Activated T-helper 17 cell treated with anti-CD3 and anti-CD28 coated beads, Interleukin-2, amount 50 U/mL, for 72 hours (primary cell): ENCODE results near the gene GYPE. TPM values are rescaled to one million over a fixed set of nuclear protein-coding genes. Genes with fewer than 3 reads are reported as not detected.
"Not testable (repeated sequence)": the region's sequence is repeated elsewhere in the genome, so short reads cannot be mapped to it uniquely, and the experiment has no call there.

Experiments
- ATAC-seq: fragments of 150-1000 bp; cut with Tn5 transposase; replicated peaks from 2 replicates; pipeline ENCODE4 v1.10.0; 2021; ENCODE audit warnings: mild to moderate bottlenecking, moderate library complexity
- H3K27ac Mint-ChIP-seq: one replicate; pipeline ENCODE4 v1.8.0; 2022; ENCODE audit warnings: mixed read lengths
- H3K27me3 Mint-ChIP-seq: one replicate; pipeline ENCODE4 v1.8.0; 2022; ENCODE audit warnings: mixed read lengths
- H3K36me3 Mint-ChIP-seq: one replicate; pipeline ENCODE4 v1.8.0; 2022; ENCODE audit warnings: low read depth, mild to moderate bottlenecking, mixed read lengths
- H3K4me1 Mint-ChIP-seq: one replicate; pipeline ENCODE4 v1.8.0; 2022; ENCODE audit warnings: mixed read lengths
- H3K4me3 Mint-ChIP-seq: one replicate; pipeline ENCODE4 v1.8.0; 2022; ENCODE audit warnings: mild to moderate bottlenecking, mixed read lengths
- H3K9me3 Mint-ChIP-seq: one replicate; pipeline ENCODE4 v1.8.0; 2022; ENCODE audit warnings: mixed read lengths
- total RNA-seq, 2 donors: library from RNA; stranded (reverse); gene quantifications; one replicate each; pipeline ENCODE4 v1.2.3, GENCODE V29; 2022

GYPE gene
- total RNA-seq, 2 donors from 2014 or later: not detected

DNA sequence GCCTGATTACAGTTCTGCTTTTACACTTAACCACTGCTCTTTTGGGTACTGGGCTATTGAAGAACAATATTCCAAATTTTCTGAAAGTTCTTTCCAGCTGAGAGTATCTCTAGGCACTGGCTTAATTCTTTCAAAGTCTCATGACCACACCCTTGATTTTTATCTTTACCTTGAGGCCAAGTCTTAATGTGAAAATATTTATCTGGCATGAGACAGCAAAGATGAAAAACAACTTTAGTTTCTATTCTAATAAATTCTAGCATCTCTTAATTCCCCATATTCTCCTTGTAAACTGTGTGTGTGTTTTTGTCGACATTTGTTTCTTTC is 61.9 kb downstream of the GYPE start:
- H3K4me3 Mint-ChIP-seq, H3K4me1 Mint-ChIP-seq, H3K9me3 Mint-ChIP-seq, H3K27me3 Mint-ChIP-seq, ATAC-seq, H3K36me3 Mint-ChIP-seq, H3K27ac Mint-ChIP-seq: not testable (repeated sequence)

GRCh38 chr4:143842624-143843505 is 62.5 kb downstream of the GYPE start:
- not testable (repeated sequence) for H3K27ac Mint-ChIP-seq, H3K4me1 Mint-ChIP-seq, H3K27me3 Mint-ChIP-seq, H3K36me3 Mint-ChIP-seq, H3K9me3 Mint-ChIP-seq, ATAC-seq, H3K4me3 Mint-ChIP-seq

DNA sequence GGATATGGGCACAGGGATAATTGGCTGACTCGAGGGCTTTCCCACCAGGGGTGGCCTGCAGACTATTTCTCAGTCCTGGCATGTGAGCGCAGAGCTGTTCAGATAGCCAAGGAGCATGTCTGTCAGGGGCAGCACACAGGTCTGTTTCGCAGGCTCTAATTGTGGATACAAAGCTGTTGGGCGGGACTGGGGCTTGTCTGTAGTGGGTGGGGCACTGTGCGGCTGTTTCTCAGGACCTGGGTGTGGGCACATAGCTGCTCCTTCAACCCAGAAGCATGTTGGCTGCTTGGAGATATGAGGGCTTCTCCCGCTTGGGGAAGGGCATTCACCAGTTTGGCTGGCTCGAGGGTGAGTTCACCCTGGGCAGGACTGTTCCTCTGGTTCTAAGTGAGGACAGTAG is 65.9 kb downstream of the GYPE start:
- ATAC-seq, H3K27ac Mint-ChIP-seq, H3K9me3 Mint-ChIP-seq, H3K4me1 Mint-ChIP-seq, H3K36me3 Mint-ChIP-seq, H3K4me3 Mint-ChIP-seq, H3K27me3 Mint-ChIP-seq: not testable (repeated sequence)

DNA sequence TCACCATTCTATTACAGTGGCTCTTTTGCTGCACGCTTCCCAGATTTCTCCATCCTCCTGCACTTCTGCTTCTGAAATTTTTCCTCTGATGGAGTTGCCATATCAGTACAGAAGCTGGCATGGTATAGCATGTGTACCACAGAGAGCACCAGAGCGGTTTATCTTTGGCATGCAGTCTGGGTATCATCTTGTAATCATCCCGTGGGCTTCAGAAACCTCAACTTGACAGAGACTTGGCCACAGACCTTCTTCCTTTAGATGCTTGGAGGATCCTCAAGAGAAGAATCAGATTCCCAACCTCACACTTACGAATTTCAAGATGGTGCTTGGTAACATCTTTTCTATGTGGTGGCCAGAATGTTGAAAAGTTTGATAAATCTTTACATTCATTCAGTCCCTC is 71.2 kb downstream of the GYPE start:
- not testable (repeated sequence) for H3K9me3 Mint-ChIP-seq, H3K4me1 Mint-ChIP-seq, ATAC-seq, H3K4me3 Mint-ChIP-seq, H3K27me3 Mint-ChIP-seq, H3K27ac Mint-ChIP-seq, H3K36me3 Mint-ChIP-seq

DNA sequence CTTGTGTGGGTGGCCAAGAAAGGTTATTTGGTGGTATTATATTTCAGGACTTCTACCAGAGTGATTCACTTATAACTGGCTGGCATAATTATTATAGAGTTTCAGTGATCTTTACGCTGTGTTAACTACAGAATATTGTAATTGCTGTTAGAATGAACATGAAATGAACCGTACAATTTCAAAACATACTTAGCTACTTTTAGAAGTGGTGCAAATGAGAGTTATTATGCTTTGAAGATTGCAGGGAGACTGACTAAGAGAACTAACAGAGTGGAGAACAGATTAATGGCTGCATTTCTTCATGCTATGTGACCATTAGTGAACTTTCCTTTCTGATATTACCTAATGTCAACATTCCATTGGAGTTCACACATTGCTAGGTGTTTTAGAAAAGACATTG is 71.7 kb downstream of the GYPE start:
- not testable (repeated sequence) for H3K9me3 Mint-ChIP-seq, H3K27me3 Mint-ChIP-seq, H3K4me3 Mint-ChIP-seq, H3K4me1 Mint-ChIP-seq, H3K36me3 Mint-ChIP-seq, H3K27ac Mint-ChIP-seq, ATAC-seq

DNA sequence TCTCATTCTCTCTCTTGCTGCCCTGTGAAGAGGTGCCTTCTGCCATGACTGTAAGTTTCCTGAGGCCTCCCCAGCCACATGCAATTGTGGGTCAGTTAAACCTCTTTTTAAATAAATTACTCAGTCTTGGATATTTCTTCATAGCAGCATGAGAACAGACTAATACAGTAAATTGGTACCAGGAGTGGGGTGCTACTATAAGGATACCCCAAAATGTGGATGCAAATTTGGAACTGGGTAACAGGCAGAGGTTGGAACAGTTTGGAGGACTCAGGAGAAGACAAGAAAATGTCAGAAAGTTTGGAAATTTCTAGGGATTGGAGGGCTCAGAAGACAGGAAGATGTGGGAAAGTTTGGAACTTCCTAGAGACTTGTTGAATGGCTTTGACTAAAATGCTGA is 74.8 kb downstream of the GYPE start:
- not testable (repeated sequence) for H3K4me3 Mint-ChIP-seq, H3K36me3 Mint-ChIP-seq, ATAC-seq, H3K27ac Mint-ChIP-seq, H3K4me1 Mint-ChIP-seq, H3K27me3 Mint-ChIP-seq, H3K9me3 Mint-ChIP-seq

DNA sequence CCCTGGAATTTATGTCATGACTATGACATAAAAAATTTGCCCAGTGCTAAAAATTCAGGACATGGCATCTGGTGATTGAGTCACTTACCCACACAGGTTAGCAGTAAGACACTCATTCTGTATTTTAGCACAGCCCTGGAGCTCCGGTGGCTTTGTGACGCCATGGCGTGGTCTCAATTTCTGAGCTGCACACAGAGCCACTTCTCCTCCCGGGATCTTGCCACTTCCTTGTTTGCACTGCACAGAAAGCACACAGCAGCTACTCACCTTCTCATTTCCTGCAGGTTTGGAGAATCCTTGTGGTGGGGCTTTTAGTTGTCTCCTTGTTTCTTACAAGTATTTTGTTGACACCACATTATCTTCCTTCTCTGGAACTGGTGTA is 76.1 kb downstream of the GYPE start:
- not testable (repeated sequence) for H3K27ac Mint-ChIP-seq, H3K36me3 Mint-ChIP-seq, H3K4me1 Mint-ChIP-seq, H3K27me3 Mint-ChIP-seq, H3K9me3 Mint-ChIP-seq, ATAC-seq, H3K4me3 Mint-ChIP-seq

Other genes starting within 250 kb of the GYPE start
- gene FREM3, start 204.9 kb downstream of the GYPE start, total RNA-seq: not detected
- not detected for gene GYPB, start 113.8 kb upstream of the GYPE start, total RNA-seq
- gene GYPA, start 235.2 kb upstream of the GYPE start, total RNA-seq: not detected